Measurements from ENCODE around the gene INSM2. TPM values are rescaled to one million over a fixed set of nuclear protein-coding genes. Genes with fewer than 3 reads are reported as not detected.

Gene INSM2
- total and polyA plus RNA-seq, 2 of the 4 experiments (the other 2 are of a cell fraction): not detected

- no peak overlapping the region for H2BK120ac ChIP-seq (ENCODE audit: low read depth, low read length)
- CTCF ChIA-PET: interaction anchor here (0.6 kb wide), 1 partner anchor 235 kb away, joined by 3 read pairs; no protein-coding TSS in a partner anchor
- POLR2A ChIA-PET (ENCODE audit: unreplicated experiment): no interaction called here
- H4K5ac ChIP-seq (ENCODE audit: low read depth, low read length): no peak overlapping the region
- no peaks in the 10 kb centered on the region for H3K36me3 ChIP-seq (ENCODE audit: control insufficient read depth, insufficient read depth, low read length)
- no peak overlapping the region for H3K23ac ChIP-seq (ENCODE audit: low read depth, low read length)
- intact Hi-C loops (cut with micrococcal nuclease): no loop called here
- dilution Hi-C loops (cut with HindIII; ENCODE audit: low sequenced_read_pairs, unreplicated experiment): no loop called here
- H3K9me3 ChIP-seq (ENCODE audit: control insufficient read depth, insufficient read depth, low read length): no peaks in the 10 kb centered on the region
- H3K14ac ChIP-seq (replicated peaks; ENCODE audit: low read depth, low read length): no peak overlapping the region
- no peaks in the 10 kb centered on the region for H3K4me1 ChIP-seq (ENCODE audit: control insufficient read depth, insufficient read depth, low read length)
- H3K18ac ChIP-seq (ENCODE audit: low read depth, low read length): no peak overlapping the region
- H3K9me1 ChIP-seq (ENCODE audit: insufficient read depth, low read length): no peaks in the 10 kb centered on the region
- no peak overlapping the region for H2BK20ac ChIP-seq (ENCODE audit: low read depth, low read length)
- in situ Hi-C loops (cut with MboI; ENCODE audit: low sequenced_read_pairs): no loop called here
- H2AK5ac ChIP-seq (ENCODE audit: low read depth, low read length): no peak overlapping the region
- H2AK9ac ChIP-seq (replicated peaks; ENCODE audit: low read depth, low read length, poor library complexity): no peak overlapping the region
- H3K27ac ChIP-seq (ENCODE audit: insufficient read depth, low read length): no peak overlapping the region
- no peak overlapping the region for H3K4me2 ChIP-seq (ENCODE audit: low read depth, low read length)
- no peaks in the 10 kb centered on the region for H3K79me1 ChIP-seq (ENCODE audit: low read depth in 1 of 2, low read length in 2 of 2)
- no peak for ATAC-seq (ENCODE audit: low read depth)
- H2AFZ ChIP-seq (replicated peaks; ENCODE audit: low read length, poor library complexity): no peak overlapping the region
- no TSS peak for BruUV-seq (replicated peaks)
- H4K8ac ChIP-seq (ENCODE audit: low read depth in 2 of 2, low read length in 2 of 2): no peak overlapping the region
- H2BK15ac ChIP-seq (ENCODE audit: low read depth, low read length): no peak overlapping the region
- H3K27me3 ChIP-seq (ENCODE audit: control insufficient read depth, insufficient read depth, low read length): no peaks in the 10 kb centered on the region
- no peak overlapping the region for H3K9ac ChIP-seq (ENCODE audit: low read depth, low read length)
- no peak for DNase-seq
- H3K4ac ChIP-seq (ENCODE audit: low read depth, low read length): no peak overlapping the region
- no peak for TF ChIP-seq MXI1 (IDR thresholded peaks at IDR 0.05; ENCODE audit: borderline replicate concordance, low read depth, low read length)
- no peak for TF ChIP-seq RCOR1 (IDR thresholded peaks at IDR 0.05; ENCODE audit: insufficient replicate concordance, low read length)
- TF ChIP-seq NFE2L2 (IDR thresholded peaks at IDR 0.05; ENCODE audit: low read depth, low read length): no peak
- no peak for TF ChIP-seq SMC3 (IDR thresholded peaks at IDR 0.05; ENCODE audit: low read depth, low read length)
- TF ChIP-seq POLR2A (IDR thresholded peaks at IDR 0.05; ENCODE audit: low read depth, low read length): no peak
- TF ChIP-seq MAZ (IDR thresholded peaks at IDR 0.05; ENCODE audit: borderline replicate concordance, low read depth, low read length): no peak
- TF ChIP-seq RAD21 (IDR thresholded peaks at IDR 0.05; ENCODE audit: low read length): no peak
- TF ChIP-seq BHLHE40 (IDR thresholded peaks at IDR 0.05; ENCODE audit: low read depth, low read length): no peak
- no peaks in the 10 kb centered on the region for H4K20me1 ChIP-seq (ENCODE audit: insufficient read depth, low read length)
- no peak overlapping the region for H4K91ac ChIP-seq (ENCODE audit: insufficient read depth, low read depth, low read length)
- H3K56ac ChIP-seq (ENCODE audit: extremely low read depth, insufficient read depth, low read length): no peak overlapping the region
- no peak overlapping the region for H3K4me3 ChIP-seq (ENCODE audit: insufficient read depth, low read depth, low read length)
- H2BK5ac ChIP-seq (ENCODE audit: low read depth, low read length, poor library complexity, severe bottlenecking): no peak overlapping the region
Measured at GRCh38 chr14:35578639-35579038, 44.7 kb downstream of the INSM2 start.

Other genes with a start within 250 kb of the INSM2 start
- 435 and 530 TPM in 2 replicates for gene PSMA6, start 241.8 kb upstream of the INSM2 start, total RNA-seq (2012; rRNA removed)
- 171 and 184 TPM in 2 replicates for gene PSMA6, start 241.8 kb upstream of the INSM2 start, polyA plus RNA-seq (2012; rRNA removed)
- 97.1 and 102 TPM in 2 replicates for gene NFKBIA, start 129.4 kb upstream of the INSM2 start, total RNA-seq (2012; rRNA removed)
- gene NFKBIA, start 129.4 kb upstream of the INSM2 start, polyA plus RNA-seq (2012; rRNA removed): 71.1 and 76.5 TPM in 2 replicates